ENCODE measurements around the gene FCMR.
A peak's percentile ranks its signal among the peaks of the same experiment; 100 is the strongest.

Gene FCMR, protein sequence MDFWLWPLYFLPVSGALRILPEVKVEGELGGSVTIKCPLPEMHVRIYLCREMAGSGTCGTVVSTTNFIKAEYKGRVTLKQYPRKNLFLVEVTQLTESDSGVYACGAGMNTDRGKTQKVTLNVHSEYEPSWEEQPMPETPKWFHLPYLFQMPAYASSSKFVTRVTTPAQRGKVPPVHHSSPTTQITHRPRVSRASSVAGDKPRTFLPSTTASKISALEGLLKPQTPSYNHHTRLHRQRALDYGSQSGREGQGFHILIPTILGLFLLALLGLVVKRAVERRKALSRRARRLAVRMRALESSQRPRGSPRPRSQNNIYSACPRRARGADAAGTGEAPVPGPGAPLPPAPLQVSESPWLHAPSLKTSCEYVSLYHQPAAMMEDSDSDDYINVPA

DNA sequence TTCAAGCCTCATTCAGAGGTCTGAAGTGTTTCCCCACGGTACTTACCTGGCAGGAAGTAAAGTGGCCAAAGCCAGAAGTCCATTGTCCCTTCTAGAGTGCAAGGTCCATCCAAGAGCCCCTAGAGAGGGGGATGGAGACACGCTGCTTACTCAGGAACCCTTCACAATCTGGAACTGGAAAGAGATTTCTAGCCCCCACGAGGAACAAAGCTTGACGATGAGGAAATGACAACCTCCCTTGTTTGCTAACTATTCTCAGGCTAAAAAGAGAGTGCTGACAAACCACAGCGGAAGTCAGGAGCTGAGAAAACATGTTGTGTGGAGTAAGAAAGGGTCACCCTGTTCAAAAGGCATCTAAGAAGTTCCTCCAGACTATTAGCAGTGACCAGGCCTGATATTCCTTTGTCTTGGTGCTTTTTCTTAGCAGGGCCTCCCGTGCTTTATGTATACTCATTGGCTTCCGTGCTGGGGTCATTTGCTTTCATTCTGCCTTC, at the start of gene FCMR:
Gene FCMR, minus strand, starts transcription at position 170 of the 494 bp plus-strand sequence. Its CDS starts 87 bp downstream, at position 83.
- FAIRE-seq (peak; percentile 87), DNase-seq (ENCODE audit: extremely low spot score, insufficient read length, low read depth) (no peak)

DNA sequence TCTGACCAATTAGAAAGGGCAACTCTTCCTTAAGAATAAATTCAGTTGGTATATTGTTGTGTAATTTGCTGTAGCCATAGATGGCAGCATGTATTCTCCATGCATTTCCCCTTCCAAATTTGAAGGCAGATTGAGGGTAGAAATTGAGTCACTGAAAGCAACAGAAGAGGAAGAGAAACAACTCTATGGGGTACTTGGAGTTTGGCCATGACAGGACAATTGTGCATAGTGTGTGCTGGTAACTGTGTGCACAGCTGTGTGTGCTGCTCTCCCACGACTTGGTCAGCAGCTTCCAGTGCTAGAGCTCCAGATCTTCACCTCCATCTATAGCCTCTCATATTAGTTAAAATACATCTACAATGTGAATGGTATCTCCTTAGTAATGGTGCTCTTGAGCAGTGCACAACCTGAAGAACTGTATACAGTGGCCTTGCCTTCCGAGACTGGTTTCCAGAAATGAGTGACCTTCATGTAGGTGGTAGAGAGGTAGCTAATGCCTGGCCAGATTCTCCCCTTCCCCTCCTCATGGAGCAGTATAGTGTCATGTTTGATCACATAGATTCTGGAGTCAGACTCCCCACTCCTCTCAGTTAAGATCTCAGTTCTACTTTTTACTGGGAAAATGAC, 49.4 kb upstream of the FCMR start:
- DNase-seq (ENCODE audit: extremely low spot score, insufficient read length, low read depth) (no peak), FAIRE-seq (peak; percentile 86)

DNA sequence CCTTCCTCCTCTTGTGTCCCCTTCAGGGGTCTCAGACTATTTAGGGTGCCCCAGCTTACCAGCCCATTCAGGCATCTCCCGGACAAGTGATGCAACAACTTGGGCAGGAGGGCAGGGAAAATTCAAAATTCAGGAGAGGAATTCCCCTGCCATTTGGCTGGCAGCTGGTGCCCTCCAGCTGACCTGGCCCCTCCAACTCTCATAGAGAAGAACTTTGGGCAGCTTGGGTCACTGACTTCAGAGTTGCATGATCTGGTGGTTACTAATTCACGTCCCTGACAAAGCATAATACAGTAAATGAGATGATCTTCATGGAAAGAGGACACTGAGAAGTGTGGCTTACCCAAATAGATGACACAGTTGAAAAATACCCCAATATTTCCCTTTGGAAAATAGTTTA, 48.7 kb upstream of the FCMR start, which contains the start of gene FCAMR:
Gene FCAMR, minus strand, starts transcription at position 15 of the 400 bp plus-strand sequence. CDS start 335 bp downstream, outside the sequence.
- no peak for FAIRE-seq
- no peak for DNase-seq (ENCODE audit: extremely low spot score, insufficient read length, low read depth)

DNA sequence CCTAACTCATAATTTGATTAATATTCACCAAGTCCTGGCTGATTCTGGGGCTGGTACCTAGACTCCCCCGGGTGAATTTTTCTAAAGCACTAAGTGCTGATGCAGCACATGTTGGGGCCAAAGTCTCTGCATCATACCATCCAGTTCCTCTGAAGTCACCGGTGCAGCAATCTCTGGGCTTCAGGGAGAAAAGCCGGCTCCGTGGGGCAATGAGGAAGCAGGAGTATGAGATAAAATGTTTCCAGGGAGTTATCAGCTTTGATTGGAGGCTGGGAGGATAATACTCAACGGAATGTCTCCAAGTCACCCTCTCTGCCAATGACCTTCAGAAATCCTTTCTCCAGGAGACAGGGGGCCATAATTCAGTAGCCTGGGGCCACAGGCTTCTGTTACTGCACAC, 47.3 kb upstream of the FCMR start:
- FAIRE-seq (no peak), DNase-seq (ENCODE audit: extremely low spot score, insufficient read length, low read depth) (no peak)

DNA sequence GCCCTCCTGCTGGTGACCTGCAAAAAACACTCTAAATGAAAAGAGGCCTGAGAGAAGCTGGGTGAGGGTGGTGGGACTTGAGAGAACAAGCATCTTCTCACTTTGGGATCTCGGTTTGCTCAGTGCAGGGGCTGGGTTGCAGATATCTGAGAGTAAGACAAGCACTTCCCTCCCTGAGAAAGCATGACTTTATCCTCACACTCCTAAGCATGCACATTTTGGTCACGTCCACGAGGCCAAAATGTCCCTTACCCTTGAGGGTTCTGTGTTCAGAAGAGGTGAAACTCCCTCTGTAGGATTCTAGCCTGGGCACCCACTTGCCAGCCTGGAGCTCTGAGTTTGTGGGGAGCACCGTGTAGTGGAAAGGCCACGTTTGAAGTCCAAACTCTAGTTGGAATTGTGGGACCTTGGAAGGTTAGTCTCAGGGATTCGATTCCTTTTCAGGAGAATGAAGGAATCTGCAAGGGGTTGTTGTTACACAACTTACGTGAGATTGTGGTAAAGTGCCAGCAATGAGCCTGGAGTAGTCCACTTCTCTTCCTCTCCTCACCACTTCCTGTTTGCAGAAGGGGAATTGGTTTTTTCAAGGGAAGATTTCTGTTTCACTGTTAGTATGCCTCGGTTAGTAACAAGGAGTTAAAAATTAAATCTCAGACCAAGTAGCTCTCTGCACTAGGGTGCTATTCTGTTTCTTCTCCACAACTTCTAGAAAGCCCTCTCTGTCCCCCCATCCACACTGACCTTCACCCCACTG, 45.5 kb upstream of the FCMR start:
- no peak for DNase-seq (ENCODE audit: extremely low spot score, insufficient read length, low read depth)
- peak; percentile 99 for FAIRE-seq

DNA sequence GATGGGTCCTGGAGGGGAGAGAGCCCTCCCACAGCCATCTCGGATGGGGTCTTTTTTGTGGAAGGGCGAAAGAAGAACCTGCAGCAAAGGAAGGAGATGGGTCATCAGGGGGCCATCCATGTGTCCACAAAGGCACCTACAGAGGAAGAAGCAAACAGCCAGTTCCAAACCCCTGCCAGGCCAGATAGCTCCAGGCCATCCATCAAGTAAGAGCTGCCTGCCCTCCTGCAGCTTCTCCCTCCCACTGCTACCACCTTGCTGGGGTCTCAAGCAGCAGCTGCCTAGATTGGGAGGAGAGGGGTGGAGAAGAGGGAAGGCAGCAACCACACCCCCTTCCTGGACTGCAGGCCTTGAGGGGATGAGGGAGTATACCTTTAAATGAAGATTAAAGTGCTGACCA, 44.0 kb upstream of the FCMR start:
- no peak for DNase-seq (ENCODE audit: extremely low spot score, insufficient read length, low read depth)
- FAIRE-seq = no peak

DNA sequence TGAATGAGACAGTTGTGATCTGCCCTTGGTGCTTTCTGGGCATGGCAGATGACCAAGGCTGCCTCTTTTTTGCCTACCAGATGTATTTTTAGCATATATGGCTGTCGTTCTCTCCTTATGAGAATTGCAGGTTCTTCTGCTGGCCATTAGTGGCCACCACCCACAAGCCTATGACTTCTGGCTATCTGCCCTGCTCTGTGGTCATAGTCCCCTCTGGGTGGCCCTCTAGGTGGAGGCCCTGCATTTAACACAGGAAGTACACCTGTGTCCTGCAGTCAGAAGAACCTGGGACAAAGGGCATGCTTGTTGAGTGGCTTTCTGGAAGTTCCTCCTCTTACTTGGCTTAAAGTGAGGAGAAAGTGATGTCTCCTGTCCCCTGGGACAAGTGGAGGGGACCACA, 42.0 kb upstream of the FCMR start:
- DNase-seq (ENCODE audit: extremely low spot score, insufficient read length, low read depth) (no peak), FAIRE-seq (no peak)

DNA sequence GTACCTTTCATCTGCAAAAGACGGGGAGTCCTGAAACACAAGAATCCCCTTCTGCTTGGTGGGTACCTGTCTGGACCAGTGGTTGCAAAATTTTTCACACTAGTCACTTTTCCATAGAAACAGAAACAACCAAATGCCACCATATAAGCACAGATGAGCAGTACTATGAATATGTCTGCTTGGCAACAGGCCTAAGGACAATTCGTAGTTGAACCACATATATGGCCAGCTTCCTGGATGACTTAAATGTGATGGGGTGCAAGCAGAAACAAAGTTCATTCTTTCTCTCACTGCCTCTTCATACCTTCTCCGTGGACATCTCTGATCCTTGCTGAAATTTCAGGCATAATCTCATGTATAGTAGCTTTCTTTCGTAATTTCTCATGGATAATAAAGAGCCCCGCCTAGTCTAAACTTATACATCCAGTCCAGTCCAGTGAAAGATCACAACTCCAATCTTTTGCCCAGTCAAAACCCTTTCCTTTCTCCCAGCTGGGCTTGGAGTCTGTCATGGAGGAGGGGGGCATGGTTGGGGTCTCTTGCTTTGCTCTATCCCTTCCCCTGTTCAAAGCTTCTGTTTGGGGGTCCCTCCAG, 41.5 kb upstream of the FCMR start:
- FAIRE-seq (no peak), DNase-seq (ENCODE audit: extremely low spot score, insufficient read length, low read depth) (no peak)

DNA sequence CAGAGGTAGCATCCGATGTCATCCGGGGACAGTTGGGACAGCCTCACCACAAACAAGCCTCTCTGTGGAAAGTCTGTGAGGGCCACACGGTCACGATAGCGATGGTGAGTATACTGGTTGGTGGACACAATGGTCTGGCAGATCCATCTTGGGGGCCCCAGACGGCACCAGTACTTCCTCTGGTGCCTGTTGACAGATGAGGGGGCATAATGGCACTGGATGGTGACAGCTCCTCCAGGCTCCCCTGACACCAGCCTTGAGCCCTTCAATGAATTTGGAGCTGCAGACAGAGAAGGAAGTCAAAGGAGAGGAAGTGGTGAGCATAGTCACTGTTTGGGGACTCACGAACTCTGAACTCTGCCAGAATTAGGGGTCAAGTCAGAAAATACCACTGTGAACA, 40.5 kb upstream of the FCMR start:
- no peak for FAIRE-seq
- no peak for DNase-seq (ENCODE audit: extremely low spot score, insufficient read length, low read depth)

DNA sequence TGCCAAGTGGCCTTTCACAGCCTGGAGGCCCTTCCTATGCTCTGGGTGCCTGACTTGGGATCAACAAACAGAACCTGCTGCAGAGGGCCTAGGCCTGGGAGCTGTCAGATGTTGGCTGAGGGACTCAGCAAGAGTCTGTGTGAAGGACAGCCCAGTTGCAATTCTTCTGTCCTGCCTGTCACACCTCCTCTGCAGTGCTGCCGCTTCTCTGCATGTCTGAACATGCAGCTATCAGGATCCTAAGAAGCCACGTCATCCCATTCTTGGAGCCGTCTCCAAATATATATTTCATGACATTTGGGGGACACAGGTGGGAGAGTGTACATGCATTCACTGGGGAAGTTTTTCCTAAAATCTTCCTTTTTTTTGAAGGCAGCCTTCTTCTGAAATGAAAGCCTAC, 39.9 kb upstream of the FCMR start:
- FAIRE-seq (no peak), DNase-seq (ENCODE audit: extremely low spot score, insufficient read length, low read depth) (no peak)

DNA sequence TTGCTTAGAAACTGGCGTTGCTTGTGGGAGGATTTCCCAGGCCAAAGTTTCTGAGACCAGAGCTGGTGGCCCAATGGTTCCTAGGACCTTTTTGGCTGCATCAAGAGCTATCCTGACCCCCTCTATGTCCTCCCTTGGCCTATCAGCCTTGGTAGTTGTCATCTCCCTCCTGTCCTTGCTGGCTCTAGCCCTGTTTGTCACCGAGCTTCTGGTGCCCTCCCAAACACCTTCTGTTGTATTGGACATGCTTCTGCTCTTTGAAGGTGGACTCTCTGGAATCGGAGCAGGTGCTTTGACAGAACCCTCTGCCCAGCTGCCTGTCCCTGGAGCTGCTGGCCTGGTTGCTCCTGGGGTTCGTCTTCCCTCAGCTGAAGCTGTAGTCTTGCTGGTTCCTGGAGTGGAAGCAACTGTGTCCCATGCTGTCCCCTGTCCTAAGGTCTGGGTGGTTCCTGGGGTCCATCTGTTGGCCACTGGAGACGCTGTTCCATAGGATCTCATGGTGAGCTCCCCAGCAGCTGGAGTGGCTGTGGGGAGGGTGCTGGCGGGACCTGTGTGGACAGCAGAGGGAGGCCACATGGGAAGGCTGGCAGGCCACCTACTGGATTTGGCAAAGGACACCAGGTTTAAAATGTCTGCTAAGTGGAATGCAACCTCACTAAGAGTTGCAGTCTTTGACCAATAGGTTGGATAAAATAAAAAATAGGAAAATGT, 39.1 kb upstream of the FCMR start:
- FAIRE-seq = no peak
- no peak for DNase-seq (ENCODE audit: extremely low spot score, insufficient read length, low read depth)

DNA sequence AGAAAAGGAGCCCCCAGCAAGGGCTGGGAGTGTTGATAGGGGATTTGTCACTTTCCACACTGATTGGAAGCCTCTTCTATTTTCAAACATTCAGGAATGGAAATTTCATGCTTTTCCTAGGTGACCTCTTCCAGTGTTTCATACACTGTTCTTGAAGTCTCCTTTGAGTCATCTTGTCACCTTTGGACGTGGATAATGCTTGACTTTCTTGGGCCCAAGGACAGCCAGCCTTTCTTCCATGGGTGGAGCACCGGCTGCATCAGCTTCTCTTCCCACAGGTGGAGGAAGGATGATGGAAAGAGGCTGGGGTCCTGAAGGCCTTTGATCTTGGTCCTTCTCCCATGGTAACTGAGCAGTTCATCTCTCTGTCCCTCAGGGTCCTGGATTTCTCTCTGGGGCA, 36.4 kb upstream of the FCMR start:
- FAIRE-seq (no peak), DNase-seq (ENCODE audit: extremely low spot score, insufficient read length, low read depth) (no peak)

DNA sequence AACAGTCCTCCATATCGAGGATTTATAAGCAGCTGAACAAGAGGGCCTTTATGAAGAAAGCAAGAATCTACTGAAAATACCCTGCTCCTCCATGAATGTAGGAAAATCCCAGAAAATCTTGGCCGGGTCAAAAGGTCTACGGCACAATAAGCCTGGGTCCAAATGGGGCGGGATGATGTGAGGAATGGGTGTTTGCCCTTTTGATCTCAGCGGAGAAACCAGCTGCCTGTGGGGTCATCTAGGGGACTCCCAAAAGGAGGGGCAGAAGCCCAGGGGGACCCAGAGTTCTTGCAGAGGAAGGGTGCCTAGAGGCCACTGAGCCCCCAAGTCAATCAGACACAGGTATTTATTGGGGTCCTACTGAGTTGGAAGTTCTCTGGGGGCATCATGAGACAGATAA, 35.9 kb upstream of the FCMR start:
- FAIRE-seq = no peak
- DNase-seq (ENCODE audit: extremely low spot score, insufficient read length, low read depth) = no peak

DNA sequence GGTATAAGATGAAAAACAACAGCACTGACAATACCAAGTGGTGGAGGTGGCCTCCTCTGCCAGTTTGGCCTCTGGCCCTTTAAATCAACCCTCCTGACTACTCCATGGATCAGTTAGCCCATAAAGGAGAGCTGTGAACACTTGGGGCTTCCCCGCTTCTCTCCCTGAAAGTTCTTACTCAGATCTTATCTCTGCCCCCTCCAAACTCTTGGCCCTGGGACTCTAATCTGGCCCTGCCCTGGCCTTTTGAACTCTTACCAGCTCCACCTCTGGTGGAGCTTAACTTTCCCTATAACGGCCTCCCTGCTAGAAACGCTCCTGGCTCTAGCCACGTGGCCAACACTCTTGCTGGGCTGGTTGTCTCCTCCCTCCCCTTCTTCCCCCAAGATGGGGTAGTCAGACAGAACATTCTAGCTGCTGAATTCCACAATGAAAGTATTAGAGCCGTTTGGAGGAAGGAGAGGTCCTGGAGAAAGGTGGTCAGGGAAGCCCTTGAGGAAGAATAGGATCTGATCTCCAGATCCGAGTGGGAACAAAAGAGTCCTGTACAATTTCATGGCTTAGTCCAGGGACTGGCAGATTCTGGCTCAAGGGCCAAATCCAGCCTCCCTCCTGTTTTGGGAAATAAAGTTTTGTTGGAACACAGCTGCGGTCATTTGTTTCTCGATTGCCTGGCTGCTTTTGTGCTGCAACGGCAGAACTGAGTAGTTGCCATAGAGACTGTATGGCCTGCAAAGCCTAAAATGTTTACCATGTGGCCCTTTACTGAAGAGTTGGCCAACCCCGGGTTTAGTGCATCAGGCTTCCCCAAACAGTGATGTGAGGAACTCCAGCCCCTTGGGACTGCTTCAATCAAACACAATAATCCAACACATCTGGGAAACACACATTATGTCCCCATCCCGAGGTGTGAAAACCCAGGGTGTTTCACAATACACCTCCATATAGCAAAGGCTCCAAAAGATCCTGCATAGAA, 34.0 kb upstream of the FCMR start:
- FAIRE-seq (peak; percentile 87), DNase-seq (ENCODE audit: extremely low spot score, insufficient read length, low read depth) (no peak)

DNA sequence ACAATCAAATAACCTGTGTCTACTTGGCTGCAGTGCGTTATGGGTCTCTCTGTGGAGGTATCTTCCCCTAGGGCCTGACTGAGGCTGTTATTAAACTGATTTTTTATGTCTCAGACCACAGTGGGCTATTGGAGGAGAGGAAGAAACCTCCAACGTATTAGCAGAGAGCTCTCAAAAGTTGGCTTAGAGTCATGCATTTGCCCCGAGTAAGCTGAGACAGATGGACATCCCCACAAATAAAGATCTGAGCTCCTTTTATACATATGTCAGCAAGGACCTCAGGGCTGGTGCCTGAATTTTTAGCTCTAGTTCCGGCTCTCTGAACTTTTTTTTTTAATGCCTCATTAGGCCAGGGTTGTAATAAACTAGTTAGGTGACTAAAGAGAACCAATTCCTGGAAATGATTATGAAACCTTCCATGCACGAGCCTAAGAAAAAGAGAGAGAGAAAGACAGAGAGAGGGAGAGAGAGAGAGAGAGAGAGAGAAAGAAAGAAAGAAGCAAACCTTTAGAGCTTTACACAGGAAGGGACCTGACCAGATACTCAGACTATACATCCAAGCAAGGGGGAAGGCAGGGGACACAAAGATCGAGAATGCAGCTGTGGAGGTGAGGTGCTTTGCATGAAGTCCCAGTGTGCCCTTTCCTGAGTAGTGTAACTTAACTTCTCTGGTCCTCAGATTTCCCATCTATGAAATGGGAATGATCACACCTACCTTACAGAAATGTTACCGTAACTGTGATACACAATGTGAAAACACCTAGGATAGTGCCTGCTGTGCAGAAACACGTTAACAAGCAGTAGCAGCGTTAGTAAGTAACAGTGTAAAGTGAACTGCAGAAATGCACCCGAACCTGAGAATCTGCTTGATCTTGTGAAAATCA, 33.0 kb upstream of the FCMR start:
- FAIRE-seq (peak; percentile 78), DNase-seq (ENCODE audit: extremely low spot score, insufficient read length, low read depth) (no peak)

DNA sequence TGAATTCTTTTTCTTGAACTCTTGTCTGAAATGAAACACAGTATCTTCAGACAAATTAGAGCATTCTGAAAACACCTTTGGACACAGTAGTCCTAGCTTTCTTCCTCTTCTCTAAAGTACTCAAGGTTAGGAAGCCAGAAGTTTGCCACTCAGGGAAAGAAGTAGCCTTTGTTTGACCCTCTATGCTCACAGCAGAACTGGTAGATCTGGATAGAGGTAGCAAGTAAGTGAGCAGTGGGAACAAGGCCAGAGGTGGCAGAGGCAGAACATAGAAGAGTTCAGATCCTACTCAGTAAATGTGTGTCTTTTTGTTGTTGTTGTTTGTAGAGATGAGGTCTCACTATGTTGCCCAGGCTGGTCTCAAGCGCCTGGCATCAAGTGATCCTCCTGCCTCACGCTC, 31.9 kb upstream of the FCMR start:
- FAIRE-seq (no peak), DNase-seq (ENCODE audit: extremely low spot score, insufficient read length, low read depth) (no peak)

DNA sequence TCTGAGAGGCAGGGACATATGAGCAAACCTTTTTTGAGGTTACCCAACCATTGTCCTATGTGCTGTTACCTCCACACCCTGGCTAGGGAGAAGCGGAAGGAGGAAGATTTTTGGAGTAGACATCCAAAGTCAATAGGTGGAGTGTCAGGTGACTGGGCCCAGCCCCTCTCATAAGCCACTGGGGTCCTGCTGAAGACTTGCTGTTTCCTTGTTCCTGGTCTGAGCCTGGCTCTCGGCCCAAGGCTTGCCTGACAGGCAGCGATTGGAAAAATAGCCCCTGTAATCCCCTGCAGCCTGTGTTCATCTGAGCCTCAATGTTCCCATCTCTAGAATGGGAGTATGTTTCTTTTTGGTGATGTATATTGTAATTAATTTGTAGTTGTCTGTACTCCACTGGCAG, 31.4 kb upstream of the FCMR start:
- FAIRE-seq (no peak), DNase-seq (ENCODE audit: extremely low spot score, insufficient read length, low read depth) (no peak)

DNA sequence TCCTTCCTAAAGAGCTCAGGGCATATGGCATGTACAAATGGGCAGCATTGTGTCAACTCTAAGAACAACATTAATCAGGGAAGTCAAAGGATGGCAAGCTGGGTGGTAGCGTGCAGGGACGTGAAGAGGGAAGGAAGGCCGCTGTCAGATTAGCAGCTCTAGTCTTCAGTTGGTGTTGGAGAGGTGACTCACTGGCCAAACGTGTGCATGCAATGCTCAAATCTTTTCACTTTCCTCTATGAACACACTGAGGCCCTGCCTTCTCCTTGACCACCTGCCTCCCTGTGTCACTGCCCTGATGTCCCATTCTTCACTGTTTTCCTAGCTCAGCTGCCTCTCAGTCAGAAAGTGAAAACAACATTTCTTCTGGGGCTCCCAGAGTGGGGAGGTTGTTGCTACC, 30.4 kb upstream of the FCMR start:
- DNase-seq (ENCODE audit: extremely low spot score, insufficient read length, low read depth) (no peak), FAIRE-seq (peak; percentile 49)

All from GM18507 (cell line).